Posterior vena cava (tissue), 2 donors: ENCODE measurements around the gene NDUFAF2. TPM values are rescaled to one million over a fixed set of nuclear protein-coding genes. Genes with fewer than 3 reads are reported as not detected.
"Not testable (repeated sequence)": the region's sequence is repeated elsewhere in the genome, so short reads cannot be mapped to it uniquely, and the experiment has no call there.

Experiments
- DNase-seq: peaks from one replicate; pipeline ENCODE4 v3.0.0-alpha.2; 2020; ENCODE audit warnings: low spot score
- intact Hi-C, 2 donors: fragments of 100-400 bp; cut with DNase I; formaldehyde crosslinking; loops; one replicate each; pipeline versions ENCODE4 v1.14.1 to v1.14.2; 2022 to 2023
- total RNA-seq, 2 donors: library from RNA; stranded (reverse); fragmentation: NEBNext Ultra II Directional; extraction: Animal tissue kit (Norgen Biotek cat#: 25700); gene quantifications; one replicate each; pipeline ENCODE4 v1.2.1, GENCODE V29; 2021
- donor health status: DM: yes; HTN: yes; CAD: no.
- donor health status: DM: yes; HTN: yes; CAD: no.

Gene NDUFAF2
- total RNA-seq, 2 donors from 2014 or later: 28.3 to 45.0 TPM

DNA sequence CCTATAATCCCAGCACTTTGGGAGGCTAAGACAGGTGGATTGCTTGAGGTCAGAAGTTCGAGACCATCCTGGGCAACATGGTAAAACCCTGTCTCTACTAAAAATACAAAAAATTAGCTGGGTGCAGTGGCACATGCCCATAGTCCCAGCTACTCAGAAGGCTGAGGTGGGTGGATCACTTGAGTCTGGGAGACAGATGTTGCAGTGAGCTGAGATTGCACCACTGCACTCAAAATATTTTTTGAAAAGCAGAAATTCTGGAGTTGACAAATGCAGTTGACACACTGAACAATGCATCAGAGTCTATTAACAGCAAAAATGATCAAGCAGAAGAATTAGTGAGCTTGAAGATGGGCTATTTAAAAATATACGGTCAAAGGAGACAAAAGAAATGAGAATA lies 35.5 kb downstream of the NDUFAF2 start:
- no peak for DNase-seq
- intact Hi-C loops: no loop called here

DNA sequence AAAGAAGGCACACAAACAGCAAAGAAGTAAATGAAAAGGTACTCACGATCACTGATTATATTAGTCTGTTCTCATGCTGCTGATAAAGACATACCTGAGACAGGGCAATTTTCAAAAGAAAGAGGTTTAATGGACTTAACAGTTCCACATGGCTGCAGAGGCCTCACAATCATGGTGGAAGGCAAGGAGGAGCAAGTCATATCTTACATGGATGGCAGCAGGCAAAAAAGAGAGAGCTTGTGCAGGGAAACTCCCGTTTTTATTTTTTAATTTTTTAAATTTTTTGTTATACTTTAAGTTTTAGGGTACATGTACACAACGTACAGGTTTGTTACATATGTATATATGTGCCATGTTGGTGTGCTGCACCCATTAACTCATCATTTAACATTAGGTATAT lies 37.1 kb downstream of the NDUFAF2 start:
- DNase-seq, intact Hi-C loops: not testable (repeated sequence)

DNA sequence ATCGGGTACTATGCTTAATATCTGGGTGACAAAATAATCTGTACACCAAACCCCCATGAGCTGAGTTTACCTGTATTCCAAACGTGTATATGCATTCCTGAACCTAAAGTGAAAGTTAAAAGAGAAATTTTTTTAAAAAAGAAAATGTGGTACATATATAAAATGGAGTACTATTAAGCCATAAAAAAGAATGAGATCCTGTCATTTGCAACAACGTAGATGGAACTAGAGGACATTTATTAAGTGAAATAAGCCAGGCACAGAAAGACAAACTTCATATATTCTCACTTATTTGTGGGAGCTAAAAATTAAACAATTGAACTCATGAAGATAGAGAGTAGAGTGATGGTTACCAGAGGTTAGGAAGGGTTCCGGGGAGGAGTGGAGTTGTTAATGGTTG lies 44.8 kb downstream of the NDUFAF2 start:
- DNase-seq: no peak
- intact Hi-C loops: no loop called here

- intact Hi-C loops: no loop called here
- no peak for DNase-seq
These were observed 47.9 kb downstream of the NDUFAF2 start for GRCh38 chr5:60992871-60993270.

DNA sequence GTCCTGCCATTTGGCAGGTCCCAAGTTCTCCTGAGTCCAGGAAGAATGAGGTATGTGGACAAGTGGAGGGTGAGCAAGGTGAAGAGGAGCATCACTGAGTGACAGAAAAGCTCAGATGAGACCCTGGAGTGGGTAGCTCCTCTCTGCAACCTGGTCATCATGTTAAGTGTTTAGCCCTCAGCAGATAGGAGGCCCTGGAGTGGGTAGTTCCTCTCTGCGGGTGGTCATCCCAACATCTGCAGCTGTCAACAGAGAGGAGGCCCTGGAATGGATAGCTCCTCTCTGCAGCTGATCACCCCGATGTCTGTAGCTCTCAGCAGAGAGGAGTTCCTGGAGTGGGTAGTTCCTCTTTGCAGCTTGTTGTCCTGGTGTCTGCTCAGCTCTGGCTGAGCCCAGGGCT lies 48.4 kb downstream of the NDUFAF2 start:
- intact Hi-C loops: no loop called here

DNA sequence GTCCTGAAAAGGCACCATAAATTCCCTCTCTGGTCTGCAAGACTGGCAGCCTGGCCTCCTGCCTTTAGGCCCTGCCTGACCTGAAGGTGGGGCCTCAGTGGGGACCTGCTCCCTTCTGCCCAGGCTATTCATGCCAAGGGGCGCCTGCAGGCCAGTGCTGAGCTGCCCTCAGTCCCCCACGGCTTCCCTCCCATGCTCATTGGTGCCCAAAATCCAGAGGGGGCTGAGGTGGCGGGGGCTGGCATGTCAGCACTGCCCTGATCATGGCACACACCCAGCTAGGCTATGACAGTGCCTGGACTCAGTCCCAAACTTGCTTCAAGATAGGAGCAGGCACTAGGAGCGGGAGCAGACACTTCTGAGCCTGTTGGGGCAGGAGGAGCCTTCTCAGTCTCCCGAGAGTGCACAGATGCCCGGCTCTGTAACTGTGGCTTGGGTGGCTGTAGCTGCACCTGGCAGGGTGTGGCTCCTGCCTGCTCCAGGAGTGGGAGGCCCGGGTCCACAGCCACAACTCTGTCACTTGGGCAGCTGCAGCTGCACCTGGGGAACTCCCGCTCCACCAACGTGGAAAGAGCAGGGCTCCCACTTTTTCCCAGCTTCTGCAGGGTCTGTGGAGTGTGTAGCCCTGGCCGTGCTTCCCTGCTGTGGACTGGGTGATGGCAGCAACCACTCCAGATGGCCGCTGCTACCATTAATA lies 49.0 kb downstream of the NDUFAF2 start:
- DNase-seq: no peak
- intact Hi-C loops: no loop called here

More for the DNA sequence above, 48.4 kb downstream of the NDUFAF2 start:
- no peak for DNase-seq

DNA sequence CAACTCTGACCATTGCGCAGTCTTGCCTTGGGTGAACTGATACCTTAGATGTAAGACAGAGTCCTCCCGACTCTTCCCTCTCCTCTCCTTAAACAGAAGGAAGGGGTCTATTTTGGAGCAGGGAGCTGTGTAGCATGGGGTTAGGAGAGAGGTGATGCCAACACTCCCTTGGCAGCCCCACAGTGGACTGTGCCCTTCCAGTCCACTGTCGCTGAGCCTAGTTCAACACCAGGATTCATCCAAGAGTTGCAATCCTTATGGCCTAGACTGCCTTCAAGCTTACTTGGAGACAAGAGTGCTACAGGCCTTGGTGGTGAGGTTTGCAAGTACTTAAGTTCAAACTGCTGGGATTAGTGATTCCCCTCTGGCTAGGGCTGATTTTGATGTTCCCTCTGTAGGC lies 51.4 kb downstream of the NDUFAF2 start:
- DNase-seq: no peak
- intact Hi-C loops: no loop called here

GRCh38 chr5:60997721-60998120 lies 52.7 kb downstream of the NDUFAF2 start:
- intact Hi-C loops: no loop called here
- no peak for DNase-seq

DNA sequence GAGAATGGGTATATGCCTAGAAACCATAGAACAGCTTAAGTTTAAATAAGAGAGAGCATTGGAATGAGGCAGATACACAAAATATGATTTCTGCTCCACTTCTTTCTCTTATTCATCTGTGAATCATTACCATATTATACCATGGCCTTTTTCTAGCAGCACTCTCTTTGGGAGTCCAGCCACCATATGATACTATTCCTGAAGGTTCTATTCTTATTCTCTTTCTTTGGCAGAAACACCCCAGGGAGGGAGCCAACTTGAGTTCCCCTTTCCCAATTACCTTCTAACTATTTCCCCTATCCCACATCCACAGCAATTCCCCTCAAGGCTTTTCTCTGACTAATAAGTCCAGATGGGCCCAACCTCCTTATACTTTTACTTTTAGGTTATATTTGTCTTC lies 55.9 kb downstream of the NDUFAF2 start:
- no peak for DNase-seq
- intact Hi-C loops: no loop called here

GRCh38 chr5:61001647-61002046 lies 56.6 kb downstream of the NDUFAF2 start:
- intact Hi-C loops: no loop called here
- DNase-seq: no peak

DNA sequence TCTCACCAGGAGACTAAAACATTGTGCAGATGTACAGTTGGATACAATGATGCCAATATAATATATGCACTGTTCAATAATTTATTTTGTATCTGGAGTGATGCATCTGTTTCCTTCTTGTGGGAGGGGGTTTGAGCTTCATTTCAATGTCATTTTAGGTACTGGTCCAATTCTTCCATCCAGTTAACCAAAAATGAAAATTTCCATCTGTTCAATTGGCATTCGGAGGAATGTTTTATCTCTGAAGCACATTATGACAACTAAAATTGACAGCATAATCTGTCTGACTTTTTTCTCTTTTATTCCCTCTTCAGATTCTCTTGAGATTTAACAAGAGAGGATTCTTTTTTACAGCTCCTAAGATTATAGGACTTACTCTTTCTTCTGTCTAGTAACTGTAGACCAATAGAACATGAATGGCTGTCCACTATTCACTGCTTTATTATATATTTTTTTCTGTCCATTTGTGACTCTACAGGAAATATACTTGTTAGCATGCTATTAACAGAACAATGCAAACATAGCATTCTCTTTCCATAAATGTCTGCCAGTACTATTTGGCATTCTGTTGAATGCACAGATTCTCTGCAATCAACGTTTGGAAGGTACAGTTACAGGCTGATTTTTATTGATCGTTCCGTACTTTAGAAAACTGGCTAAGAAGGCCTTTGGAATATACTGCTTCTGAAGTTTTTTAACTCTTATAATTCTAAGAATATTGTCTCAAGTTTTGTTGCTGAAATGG lies 57.8 kb downstream of the NDUFAF2 start:
- intact Hi-C loops: no loop called here

DNA sequence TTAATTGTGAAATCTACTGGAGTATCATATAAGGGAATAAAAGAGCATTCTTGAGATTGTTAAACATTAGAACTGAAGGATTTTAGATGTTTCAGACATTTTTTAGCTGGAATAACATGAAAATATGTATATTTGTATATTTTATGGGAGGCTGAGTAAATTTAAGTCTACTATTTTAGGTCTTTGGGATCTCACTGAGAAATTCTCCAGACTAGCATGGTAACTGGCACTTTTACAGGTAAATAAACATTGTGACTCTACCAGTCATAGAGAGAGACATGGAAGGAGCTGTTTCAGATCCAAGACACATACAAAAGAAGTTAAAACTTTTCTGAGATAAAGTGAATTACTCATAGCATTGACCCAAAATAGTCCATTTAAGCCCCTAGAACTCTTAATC lies 59.4 kb downstream of the NDUFAF2 start:
- intact Hi-C loops: no loop called here
- no peak for DNase-seq

More for the DNA sequence above, 57.8 kb downstream of the NDUFAF2 start:
- DNase-seq: no peak

DNA sequence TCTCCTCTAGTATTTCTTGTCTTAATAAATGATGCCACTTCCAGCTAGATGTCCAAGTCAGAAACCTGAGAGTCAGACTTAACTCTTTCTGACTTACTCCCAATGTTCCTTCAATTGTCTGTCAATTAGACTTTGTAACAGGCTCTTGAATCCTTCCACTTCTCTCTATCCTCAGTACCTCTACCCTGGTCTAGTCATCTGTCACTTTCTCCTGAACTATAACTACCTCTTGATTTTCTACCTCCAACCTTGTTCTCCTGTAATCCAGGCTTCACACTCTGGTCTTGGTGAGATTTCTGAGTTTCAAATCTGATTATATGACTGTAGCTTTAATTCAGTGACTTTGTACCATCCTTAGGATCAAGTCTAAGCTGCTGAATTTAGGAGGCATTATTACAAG lies 64.9 kb downstream of the NDUFAF2 start:
- intact Hi-C loops: no loop called here
- no peak for DNase-seq

GRCh38 chr5:61010467-61011454 lies 65.8 kb downstream of the NDUFAF2 start:
- intact Hi-C loops: no loop called here
- DNase-seq: no peak

DNA sequence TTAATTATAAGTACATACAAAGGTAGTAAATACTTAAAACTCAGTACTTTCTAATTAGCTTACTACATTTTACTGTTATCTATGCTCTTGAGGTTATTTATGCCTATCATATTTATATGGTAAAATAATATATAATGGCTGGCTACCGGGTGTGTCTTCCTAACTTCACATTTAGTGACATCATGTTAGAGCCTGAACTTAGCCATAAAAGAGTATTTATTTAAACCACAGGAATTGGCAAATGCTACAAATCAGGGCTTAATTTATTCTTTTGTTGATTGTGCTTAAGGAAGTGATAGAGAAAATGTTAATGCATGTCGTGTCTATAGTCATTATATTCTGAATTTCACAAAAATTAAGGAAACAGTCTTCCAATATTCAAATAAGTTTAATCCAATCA lies 73.1 kb downstream of the NDUFAF2 start:
- DNase-seq: no peak
- intact Hi-C loops: no loop called here

- no peak for DNase-seq
- intact Hi-C loops: no loop called here
These were observed 74.6 kb downstream of the NDUFAF2 start for GRCh38 chr5:61019642-61020041.

DNA sequence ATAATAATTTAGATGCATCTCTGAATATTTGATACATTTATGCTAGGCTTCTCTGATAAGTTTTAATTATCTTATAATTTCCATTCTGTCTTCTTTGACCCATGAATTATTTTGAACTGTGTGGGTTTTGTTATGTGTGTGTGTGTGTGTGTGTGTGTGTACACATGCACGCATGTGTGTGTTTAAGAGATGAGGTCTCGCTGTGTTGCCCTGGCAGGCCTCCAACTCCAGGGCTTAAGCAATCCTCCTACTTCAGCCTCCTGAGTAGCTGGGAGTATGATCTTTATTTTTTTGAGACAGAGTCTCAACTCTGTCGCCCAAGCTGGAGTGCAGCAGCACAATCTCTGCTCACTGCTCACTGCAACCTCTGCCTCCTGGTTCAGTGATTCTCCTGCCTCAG lies 75.4 kb downstream of the NDUFAF2 start:
- intact Hi-C loops: no loop called here
- no peak for DNase-seq

GRCh38 chr5:61023131-61023530 lies 78.1 kb downstream of the NDUFAF2 start:
- intact Hi-C loops: no loop called here
- DNase-seq: no peak

GRCh38 chr5:61026004-61026403 lies 81.0 kb downstream of the NDUFAF2 start:
- no peak for DNase-seq
- intact Hi-C loops: no loop called here

GRCh38 chr5:61028382-61028781 lies 83.4 kb downstream of the NDUFAF2 start:
- DNase-seq: no peak
- intact Hi-C loops: no loop called here
